HG03432 (cell line): ENCODE results near the gene LUC7L3.

ENCODE experiments used
- ATAC-seq: cut with Tn5 transposase; IDR thresholded peaks from one replicate; pipeline ENCODE4 v1.9.1; 2021; ENCODE audit warnings: mild to moderate bottlenecking, moderate library complexity; ENCODE audit not compliant: unreplicated experiment

The LUC7L3 gene

DNA sequence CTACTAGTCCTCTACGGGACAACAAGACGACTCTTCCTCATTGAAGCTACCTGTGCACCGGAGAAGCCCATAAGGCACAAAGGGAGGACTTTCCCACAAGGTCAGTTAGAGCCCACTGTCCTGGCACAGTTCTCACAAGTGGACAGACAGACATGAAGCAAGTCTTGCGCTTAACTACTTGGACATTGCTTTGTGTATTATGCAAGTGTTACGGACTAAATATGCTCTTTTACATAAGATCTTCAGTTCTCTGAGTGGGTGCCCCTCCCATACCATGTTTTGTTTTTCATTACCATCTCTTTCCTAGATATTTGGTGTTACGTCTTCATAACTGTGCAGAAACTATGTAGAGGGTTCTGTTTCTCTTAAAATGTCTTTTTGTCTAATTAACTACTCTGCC lies 29.8 kb downstream of the LUC7L3 start:
- no peak for ATAC-seq

DNA sequence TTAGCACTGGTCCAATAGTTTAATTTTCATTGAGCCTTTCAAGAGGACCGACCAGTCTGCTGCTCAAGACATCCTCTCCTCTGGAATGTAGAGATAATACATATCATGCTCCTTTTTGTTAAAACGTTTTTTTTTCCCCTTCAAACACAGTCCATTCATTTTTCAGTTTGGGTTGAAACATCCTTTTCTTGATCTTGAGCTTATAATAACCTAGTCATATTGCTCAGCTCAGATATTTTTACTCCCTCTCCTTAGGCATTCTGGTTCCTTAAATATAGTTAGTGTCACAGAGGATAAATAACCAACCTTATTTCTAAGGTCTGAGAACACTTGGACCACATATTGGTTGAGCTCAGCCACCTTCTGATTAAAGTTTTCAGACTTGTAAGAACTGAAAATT lies 35.1 kb downstream of the LUC7L3 start:
- ATAC-seq = no peak

DNA sequence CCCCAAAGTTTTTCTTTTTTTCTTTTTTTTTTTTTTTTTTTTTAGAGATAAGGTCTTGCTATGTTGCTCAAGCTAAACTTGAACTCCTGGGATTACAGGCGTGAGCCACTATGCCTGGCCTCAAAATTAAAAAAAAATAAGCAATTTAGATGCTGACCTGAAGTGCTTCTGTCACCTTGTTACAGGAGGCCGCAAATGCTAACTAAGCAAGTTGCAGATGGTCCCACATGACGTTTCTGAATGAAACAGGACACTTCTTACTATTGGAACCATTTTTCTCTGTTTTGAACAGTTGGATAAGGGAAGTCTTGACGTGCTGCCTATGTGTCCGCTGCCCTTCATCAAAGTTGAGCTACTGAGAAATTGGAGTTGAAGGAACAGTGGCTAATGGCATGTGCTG lies 39.1 kb downstream of the LUC7L3 start:
- ATAC-seq = no peak

DNA sequence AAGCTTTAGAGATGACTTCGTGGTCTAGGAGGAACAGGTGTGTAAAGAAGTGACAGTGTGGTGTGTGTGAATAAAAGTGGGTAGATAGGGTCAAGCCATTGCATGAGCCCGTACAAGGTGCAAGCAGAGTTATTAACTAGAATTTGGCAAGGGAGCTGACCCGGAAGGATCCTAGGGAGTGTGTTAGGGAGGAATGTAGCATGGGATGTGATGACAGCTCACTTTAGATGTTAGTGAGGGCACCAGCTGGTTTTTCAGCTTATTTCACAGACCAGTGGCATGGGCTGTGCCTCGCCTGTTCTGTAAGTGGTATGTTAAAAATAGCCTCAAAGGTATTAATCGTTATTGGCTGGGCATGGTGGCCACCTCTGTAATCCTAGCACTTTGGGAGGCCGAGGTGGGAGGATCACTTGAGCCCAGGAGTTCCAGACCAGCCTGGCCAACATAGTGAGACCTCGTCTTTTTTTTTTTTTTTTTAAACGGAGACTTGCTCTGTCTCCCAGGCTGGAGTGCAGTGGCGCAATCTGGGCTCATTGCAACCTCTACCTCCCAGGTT lies 39.7 kb downstream of the LUC7L3 start:
- ATAC-seq = no peak

DNA sequence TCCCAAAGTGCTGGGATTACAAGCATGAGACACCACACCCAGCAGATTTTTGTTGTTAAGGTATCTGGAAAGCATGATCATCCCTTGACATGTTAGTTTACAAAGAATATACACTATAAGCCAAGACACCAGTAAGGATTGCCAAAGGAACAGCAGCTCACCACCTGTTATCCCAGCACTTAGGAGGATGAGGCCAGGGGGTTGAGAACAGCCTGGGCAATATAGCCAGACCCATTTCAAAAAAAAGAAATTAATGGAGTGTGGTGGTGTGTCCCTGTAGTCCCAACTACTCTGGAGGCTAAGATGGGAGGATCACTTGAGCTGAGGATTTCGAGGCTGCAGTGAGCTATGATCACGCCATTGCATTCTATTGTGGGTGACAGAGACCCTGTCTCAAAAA lies 42.8 kb downstream of the LUC7L3 start:
- ATAC-seq = no peak

DNA sequence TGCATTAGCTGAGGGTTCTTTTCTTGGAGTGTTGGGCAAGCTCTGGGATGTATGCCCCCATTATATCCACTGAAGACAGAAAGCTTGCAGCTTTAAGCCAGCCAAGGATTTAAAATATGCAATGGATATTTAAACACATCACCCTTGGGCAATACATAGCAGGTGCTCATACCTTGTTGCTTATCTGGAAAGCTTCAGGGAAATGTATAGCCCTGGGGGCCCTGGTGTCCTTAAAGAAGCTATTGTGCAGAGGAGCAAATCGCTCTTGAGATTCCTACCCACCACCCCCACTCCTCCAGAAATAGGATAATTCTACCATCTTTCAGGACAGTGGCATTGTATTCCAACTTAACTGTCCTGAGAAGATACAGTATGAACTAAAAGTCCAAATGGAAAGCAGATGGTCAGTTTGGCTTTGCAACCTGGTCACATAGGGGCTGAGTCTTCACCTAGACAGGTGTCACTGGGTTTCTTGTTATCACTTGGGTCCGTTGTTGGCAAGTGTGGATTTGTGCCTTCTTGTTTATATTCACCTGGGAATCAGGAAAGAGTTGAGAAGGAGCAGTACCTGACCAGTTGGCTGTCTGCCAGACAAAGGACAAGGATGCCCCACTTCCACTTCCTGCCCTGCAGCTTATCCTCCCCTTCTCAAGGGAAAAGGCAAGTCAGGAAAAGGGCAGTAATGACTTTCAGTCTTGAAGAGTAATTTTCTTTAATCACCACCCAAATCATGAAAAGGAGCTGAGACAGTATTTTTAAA lies 44.5 kb downstream of the LUC7L3 start:
- ATAC-seq = no peak

DNA sequence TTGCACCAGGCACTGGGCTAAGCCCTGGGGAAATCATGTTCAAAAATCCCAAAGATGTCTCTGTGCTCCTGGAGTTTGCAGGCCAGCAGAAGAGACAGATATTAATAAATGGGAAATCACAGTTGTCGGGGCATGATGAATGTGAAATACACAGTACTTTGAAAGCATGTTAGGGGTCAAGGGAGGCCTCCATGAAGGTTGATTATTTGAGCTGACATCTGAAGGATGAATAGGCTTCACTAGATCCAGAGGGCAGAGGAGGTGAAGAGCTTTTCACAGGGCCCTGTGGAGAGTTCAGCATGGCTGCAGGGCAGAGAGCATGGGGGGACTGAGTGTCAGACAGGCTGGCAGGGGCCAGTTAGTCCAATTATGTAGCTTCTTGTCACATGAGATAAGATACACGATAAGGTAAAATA lies 45.3 kb downstream of the LUC7L3 start:
- no peak for ATAC-seq

DNA sequence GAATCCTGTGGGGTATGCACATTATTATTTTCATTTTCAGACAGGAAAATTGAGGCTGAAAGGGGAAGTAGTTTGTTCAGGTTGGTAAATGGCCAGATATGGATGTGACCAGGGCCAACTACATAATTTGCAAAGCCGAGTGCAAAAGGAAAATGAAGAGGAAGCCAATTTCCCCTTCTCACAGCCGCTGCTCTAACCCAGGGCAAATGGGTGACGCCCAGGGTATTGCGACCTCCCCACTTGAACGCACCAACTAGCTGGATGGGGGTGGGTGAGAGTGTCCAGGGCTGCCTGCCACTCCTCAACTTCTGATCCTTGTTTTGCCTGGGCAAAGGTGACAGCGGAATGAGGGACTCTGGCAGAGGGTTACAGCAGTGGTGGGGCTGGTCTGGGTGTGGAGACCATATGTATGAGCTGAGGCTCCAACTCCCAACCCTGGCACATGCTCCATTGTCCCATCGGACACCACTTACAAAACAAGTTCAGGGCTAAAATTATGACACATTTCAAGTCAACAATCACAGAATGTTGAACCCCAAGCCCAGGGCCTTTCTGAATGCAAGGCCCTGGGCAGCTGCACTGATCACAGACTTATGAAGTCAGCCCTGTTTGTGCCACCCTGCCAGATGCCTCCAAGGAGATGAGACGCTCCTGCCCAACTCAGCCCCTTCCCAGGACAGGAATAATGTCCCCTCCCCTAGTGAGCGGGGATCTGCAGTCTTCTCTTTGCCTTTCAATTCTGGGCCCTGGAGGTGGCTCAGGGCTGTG lies 46.2 kb downstream of the LUC7L3 start:
- peak; percentile 71 for ATAC-seq

DNA sequence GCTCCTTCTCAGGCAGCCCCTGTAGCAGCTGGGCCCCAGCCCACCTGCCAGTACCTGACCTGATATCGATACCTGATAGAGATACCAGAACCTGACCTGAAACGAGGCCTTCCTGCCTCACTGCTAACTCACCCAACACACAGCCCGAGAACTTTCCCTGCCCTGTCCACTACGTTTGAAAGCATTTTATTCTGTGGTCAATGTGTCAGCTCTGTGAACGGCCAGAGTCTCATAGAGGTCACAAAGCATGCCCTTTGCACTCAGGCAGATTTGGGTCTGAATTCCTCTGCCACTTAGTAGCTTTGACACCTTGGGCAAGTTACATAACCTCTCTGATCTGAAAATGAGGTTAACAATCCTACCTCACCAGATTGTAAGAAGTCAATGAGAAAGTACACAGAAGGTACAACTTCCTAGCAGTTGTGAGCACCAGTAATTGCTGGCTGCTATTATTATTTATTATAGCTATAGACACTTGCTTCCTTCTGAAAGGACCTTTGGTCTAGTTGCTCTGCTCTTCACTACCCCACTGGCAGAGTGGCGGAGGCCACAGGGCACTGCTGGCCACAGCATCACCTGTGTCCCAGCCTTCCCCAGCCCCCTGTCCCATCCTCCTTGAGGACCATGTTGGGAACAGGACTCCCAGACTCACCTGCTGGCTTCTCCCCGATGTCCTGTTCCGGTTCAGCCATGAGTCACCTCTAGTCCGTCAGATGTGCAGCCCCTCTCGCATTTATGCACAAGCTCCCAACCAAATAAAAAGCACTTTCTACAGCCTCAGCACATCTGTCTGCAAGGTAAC lies 47.0 kb downstream of the LUC7L3 start:
- ATAC-seq = no peak

DNA sequence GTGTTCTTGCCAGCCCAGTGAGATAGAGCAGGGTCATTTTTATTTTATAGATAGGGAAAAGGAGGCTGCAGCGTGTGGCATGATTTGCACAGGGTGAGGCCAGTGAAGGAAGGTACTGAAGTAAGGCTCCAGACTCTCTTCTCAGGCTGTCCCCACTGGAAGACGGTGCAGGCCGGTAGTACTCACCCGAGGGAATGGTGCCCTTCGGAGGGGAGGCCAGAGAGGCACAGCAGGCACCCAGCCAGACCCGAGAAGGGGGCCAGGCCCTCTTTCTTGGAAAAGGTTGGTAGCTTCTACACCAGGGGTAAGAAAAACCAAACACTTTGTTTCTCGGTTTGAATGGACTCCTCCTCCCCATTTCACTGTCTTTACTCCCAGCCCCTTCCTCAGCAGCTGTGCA lies 47.6 kb downstream of the LUC7L3 start:
- no peak for ATAC-seq

DNA sequence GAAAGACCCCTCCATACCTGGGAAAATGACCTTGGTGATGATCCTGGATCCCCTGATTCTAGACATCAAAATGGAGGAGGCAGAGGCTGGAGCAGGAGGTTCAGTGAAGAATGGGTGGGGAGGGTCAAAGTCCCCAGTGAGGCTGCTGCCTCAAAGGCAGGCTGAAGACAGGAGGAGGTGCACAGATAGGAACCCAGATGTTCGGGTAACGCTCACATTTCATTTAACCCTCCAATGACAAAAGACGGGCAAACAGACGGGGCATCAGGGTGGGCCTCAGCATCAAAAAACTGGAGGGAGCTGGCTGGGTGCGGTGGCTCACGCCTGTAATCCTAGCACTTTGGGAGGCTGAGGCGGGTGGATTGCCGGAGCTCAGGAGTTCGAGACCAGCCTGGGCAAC lies 48.0 kb downstream of the LUC7L3 start, which contains the start of gene ANKRD40CL:
TSS of gene ANKRD40CL (minus strand) at position 73 of the 400 bp plus-strand sequence. CDS start 605 bp downstream, outside the sequence.
- ATAC-seq = no peak

DNA sequence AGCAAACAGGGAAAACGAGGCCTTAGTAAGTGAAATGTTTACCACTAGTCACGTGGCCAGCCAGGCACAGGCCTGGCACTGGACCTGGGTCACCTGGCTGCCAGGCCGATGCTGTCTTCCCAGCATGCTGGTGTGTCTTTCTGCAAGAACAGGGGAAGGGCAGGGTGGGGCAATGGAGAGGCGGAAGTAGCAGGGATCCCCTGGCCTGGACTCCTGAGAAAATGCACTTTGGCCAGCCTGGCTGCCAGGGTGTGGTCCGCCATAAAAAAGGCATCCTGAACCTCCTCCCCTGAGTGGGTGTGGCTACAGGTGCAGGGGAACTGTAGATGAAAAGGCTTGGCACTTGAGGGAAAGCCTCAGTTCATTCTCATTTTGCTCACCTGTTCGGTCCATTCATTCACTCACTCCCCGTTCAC lies 49.0 kb downstream of the LUC7L3 start:
- no peak for ATAC-seq

DNA sequence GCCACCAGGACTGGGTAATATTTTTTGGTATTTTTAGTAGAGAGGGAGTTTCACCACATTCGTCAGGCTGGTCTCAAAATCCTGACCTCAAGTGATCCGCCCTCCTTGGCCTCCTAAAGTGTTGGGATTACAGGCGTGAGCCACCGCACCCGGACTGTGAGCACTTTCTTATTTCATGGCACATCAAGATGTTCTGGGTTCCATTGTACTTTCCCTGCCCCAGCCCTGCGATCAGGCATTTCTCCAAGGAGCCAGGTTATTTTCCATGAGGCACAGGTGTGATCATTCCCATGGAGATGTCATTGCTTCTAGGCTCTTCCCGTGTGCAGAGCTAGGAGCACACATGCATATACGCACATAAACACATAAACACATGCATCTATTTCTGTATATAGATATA lies 50.5 kb downstream of the LUC7L3 start:
- no peak for ATAC-seq

DNA sequence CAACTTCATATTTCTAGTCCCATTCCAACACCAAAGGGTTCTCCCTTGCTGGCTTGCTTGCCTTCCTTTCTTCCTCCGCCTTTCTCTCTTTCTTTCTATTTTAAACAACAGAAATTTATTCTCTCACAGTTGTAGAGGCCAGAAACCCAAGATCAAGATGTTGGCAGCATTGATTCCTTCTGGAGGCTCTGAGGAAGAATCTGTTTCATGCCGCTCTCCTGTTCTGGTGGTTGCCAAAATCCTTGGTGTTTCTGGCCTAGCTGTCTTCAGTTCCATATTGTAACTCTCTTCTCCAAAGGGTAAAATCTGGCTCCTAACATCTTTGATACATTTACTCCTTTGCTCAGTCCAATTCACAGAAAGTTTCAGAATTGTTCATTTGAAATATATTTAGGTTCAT lies 50.9 kb downstream of the LUC7L3 start:
- ATAC-seq = no peak

DNA sequence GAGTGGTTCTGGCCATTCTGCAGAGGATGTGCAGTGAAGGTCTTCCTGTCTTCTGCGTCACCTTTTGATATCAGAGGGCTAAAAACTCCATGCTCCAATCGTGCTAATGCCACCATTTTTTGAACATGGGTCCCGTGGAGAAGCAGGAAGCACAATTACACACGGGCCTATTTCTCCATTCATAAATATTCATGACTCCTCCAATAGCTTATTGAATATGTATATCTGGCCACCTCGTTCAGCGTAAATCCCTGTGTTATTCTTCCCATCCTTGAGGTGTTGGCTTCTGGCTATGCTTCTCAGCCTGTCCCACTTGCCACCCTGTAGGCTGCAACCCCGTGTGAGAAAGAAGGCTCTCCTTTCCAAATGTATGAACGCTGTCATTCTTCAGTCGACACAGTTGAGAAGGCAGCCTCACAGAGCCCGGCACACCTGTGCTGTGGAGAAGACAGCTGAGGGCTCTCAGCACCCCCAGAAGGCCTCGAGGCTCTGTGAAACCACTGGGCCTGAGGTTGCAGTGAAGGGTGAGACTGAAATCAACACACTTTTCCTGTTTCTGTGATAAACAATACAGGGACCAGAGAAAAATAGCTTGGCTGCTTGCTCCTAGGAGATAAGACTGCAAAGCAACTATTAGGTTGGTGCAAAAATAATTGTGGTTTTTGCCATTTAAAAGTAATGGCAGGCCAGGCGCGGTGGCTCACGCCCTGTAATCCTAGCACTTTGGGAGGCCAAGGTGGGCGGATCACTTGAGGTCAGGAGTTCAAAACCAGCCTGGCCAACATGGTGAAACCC lies 52.8 kb downstream of the LUC7L3 start:
- peak; percentile 94 for ATAC-seq

DNA sequence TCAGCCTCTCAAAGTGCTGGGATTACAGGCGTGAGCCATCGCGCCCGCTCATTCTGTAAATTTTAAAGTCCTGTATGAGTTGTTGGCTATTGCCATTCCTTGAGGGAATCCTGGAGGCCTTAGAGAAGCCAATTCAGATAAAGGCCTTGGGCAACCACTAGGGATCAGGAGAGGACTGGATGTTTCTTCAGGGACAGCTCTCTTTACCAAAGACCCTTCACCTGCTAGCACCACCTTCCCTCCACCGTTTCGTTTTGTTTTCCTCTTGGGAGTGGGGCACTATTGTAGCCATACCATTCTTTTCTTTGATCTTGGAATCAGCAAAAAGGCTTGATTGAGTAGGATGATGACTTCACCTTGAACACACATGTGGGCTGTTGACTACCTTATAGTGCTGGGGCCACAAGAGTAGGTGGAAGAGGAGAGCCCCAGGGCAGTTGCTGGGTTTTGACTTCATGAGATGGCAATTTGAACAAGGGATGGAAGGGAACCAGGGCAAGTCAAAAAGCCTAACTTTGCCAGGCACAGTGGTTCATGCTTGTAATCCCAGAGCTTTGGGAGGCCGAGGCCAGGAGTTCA lies 54.9 kb downstream of the LUC7L3 start:
- ATAC-seq = no peak

DNA sequence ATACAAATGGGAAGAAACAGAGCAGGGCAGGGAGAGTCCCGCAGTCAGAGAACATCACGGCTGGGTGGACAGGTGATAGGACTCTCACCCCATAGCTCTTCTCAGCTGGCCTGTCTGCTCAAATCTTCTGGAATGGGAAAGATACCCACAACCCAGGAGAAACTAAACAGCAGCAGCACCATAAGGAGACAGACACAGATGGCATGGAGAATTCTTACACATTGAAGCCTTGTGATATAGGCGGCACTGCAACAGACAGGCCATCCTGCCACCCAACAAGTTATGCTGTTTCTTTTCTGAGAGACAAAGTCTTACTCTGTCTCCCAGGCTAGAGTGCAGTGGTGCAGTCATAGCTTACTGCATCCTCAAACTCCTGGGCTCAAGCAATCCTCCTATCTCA lies 56.5 kb downstream of the LUC7L3 start:
- no peak for ATAC-seq

DNA sequence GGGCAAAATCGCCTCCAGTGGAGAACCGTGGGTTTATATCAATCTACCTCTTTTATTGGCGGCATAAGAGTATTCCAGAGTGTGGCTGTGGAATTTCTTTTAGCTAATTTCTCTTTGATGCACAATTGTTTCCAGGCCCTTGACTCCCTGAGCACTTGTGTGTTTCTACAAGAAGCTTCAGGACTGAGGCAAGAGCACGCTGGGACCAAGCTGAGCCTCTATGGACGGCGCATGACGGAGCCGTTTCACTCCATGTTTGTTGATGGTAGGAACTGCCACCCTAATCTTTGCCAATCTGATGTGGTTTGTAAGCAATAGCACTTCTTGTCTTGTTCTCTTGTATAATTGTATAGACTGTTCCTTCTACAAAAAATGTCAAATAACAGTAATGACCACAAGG lies 59.1 kb downstream of the LUC7L3 start:
- no peak for ATAC-seq

DNA sequence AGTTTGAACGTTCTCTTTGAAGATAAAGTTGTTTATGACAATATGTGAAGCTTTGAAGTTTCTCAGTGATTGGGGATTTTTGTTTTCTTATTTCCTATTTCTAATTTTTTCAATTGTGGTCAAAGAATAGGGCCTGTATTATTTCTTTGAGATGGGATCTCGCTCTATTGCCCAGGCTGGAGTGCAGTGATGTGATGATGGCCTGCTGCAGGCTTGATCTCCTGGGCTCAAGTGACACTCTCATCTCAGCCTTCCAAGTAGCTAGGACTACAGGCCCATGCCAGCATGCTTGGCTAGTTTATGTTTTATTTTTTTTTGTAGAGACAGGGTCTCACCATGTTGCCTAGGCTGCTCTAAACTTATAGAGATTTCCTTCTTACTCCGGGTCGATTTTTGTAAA lies 59.6 kb downstream of the LUC7L3 start:
- no peak for ATAC-seq

DNA sequence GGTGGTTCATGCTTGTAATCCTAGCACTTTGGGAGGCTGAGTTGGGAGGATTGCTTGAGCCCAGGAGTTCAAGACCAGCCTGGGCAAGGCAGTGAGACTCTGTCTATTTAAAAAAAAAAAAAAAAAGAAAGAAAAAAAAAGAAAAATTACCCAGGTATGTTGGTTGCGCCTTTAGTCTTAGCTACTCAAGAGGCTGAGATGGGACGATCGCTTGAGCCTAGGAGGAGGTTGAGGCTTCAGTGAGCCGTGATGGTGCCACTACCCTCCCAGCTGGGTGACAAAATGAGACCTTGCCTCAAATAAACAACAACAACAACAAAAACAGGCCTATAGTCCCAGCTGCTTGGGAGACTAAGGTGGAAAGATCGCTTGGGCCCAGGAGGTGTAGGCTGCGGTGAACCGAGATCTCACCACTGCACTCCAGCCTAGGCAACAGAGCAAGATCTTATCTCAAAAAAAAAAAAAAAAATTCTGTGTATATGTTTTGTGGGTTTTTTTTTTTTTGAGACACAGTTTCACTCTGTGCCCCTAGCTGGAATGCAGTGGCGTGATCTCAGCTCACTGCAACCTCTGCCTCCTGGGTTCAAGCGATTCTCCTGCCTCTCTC lies 60.4 kb downstream of the LUC7L3 start:
- ATAC-seq = no peak
